GM12878 (cell line): ENCODE data around the gene PCDH15. TPM values are rescaled to one million over a fixed set of nuclear protein-coding genes. Genes with fewer than 3 reads are reported as not detected.

ENCODE experiments used
- ATAC-seq: fragments of 200-7000 bp; cut with Tn5 transposase; 3 replicates; pipeline ENCODE4 v1.9.1; 2020; ENCODE audit warnings: mild to moderate bottlenecking, moderate library complexity
- BruUV-seq: library from RNA; stranded (reverse); fragments of 400-500 nt; replicated peaks from 2 replicates; lab custom pipeline; 2021; lab: Mats Ljungman, UMichigan
- CTCF ChIA-PET: fragments of 300-600 bp; sonication (Branson Sonifier 250); formaldehyde crosslinking; extraction: SDS; loops from one replicate; lab custom pipeline; 2021; ENCODE audit warnings: inconsistent platforms; lab: Yijun Ruan, JAX
- POLR2A ChIA-PET: fragments of 350-600 bp; formaldehyde crosslinking; extraction: SDS; loops from one replicate; lab custom pipeline; 2021; ENCODE audit warnings: inconsistent platforms; lab: Charles Lee
- RAD21 ChIA-PET: fragments of 300-600 bp; sonication (Branson Sonifier 250); formaldehyde crosslinking; loops from one replicate; lab custom pipeline; 2023; ENCODE audit warnings: antibody characterized with exemption; ENCODE audit not compliant: unreplicated experiment; lab: Charles Lee
- SMC1A ChIA-PET: fragments of 300-600 bp; sonication (Branson Sonifier 250); formaldehyde crosslinking; loops from one replicate; lab custom pipeline; 2023; ENCODE audit not compliant: unreplicated experiment, uncharacterized antibody; lab: Charles Lee
- DNase-seq: peaks from one replicate; pipeline ENCODE4 v3.0.0-alpha.2; 2011; ENCODE audit warnings: low read depth, low spot score
- FAIRE-seq: peaks from 3 replicates; lab custom pipeline; 2011; peaks lifted over from hg19 to GRCh38; lab: Jason Lieb, UNC
- H2AFZ ChIP-seq: 2 replicates; pipeline ENCODE4 v1.6.0; 2011; ENCODE audit warnings: low read depth, low read length, control low read depth; ENCODE audit not compliant: control insufficient read depth
- H3K27ac ChIP-seq: 2 replicates; pipeline ENCODE4 v1.5.1; 2011; ENCODE audit warnings: control low read depth; ENCODE audit not compliant: control insufficient read depth, insufficient read depth
- H3K27me3 ChIP-seq, 2 experiments: replicated peaks in 1 of 2; 2 replicates each; pipeline versions ENCODE4 v1.6.0 to v1.6.1; 2011; ENCODE audit warnings: low read length in 1 of 2; ENCODE audit not compliant: control insufficient read depth in 2 of 2, insufficient read depth in 2 of 2
- H3K36me3 ChIP-seq, 2 experiments: 2 replicates each; pipeline ENCODE4 v1.5.1; 2011; ENCODE audit warnings: low read length in 1 of 2; ENCODE audit not compliant: control insufficient read depth in 2 of 2, insufficient read depth in 2 of 2
- H3K4me1 ChIP-seq: 2 replicates; pipeline ENCODE4 v1.6.1; 2011; ENCODE audit warnings: mild to moderate bottlenecking, low read length, moderate library complexity, mixed read lengths; ENCODE audit not compliant: control insufficient read depth, insufficient read depth
- H3K4me2 ChIP-seq: 2 replicates; pipeline ENCODE4 v1.6.0; 2011; ENCODE audit warnings: control low read depth; ENCODE audit not compliant: control insufficient read depth, insufficient read depth
- H3K4me3 ChIP-seq: fragments of 200-600 bp; sonication (generic); 2 replicates; pipeline ENCODE4 v1.5.1; 2016
- H3K79me2 ChIP-seq: 2 replicates; pipeline ENCODE4 v1.6.0; 2011; ENCODE audit warnings: low read length; ENCODE audit not compliant: control insufficient read depth, insufficient read depth
- H3K9ac ChIP-seq: 2 replicates; pipeline ENCODE4 v1.8.0; 2011; ENCODE audit warnings: low read length, control low read depth, mixed read lengths; ENCODE audit not compliant: control insufficient read depth, insufficient read depth
- H3K9me3 ChIP-seq: replicated peaks from 3 replicates; pipeline ENCODE4 v1.5.1; 2011; ENCODE audit warnings: mild to moderate bottlenecking, low read length; ENCODE audit not compliant: control insufficient read depth, insufficient read depth
- H4K20me1 ChIP-seq: 2 replicates; pipeline ENCODE4 v1.6.0; 2011; ENCODE audit not compliant: control insufficient read depth, insufficient read depth
- BCL11A ChIP-seq: IDR thresholded peaks from 2 replicates; pipeline ENCODE4 v1.6.1; 2011; ENCODE audit warnings: low read depth, low read length
- DPF2 ChIP-seq: fragments of 450-650 bp; IDR thresholded peaks from 2 replicates; pipeline ENCODE4 v1.6.1; 2017; ENCODE audit warnings: mild to moderate bottlenecking
- IRF3 ChIP-seq: fragments of 450-650 bp; IDR thresholded peaks from 2 replicates; pipeline ENCODE4 v1.6.1; 2014; ENCODE audit warnings: mild to moderate bottlenecking
- MXI1 ChIP-seq: fragments of 150-350 bp; IDR thresholded peaks from 2 replicates; pipeline ENCODE4 v1.6.1; 2011; ENCODE audit warnings: low read depth, mild to moderate bottlenecking, inconsistent platforms, low read length, improper control_type of control experiment
- NBN ChIP-seq: fragments of 450-650 bp; IDR thresholded peaks from 2 replicates; pipeline ENCODE4 v1.6.1; 2016
- NKRF ChIP-seq: fragments of 450-650 bp; conservative IDR thresholded peaks from 2 replicates; pipeline ENCODE4 v1.6.1; 2017; ENCODE audit warnings: mild to moderate bottlenecking, moderate library complexity
- SREBF2 ChIP-seq: IDR thresholded peaks from 2 replicates; pipeline ENCODE4 v1.6.1; 2012; ENCODE audit warnings: mild to moderate bottlenecking, low read length
- WGBS: methylation state at CpG from one replicate; pipeline ENCODE4 v1.1.6; 2016; ENCODE audit warnings: low lambda C conversion rate; ENCODE audit not compliant: insufficient replicate concordance, insufficient coverage; ENCODE audit errors: missing lambda C conversion rate; 5-methylcytosine and 5-hydroxymethylcytosine counted together
- in situ Hi-C: fragments of 300-500 bp; cut with MboI; formaldehyde crosslinking; loops from 9 replicates; pipeline ENCODE4 v1.14.3; 2018; ENCODE audit warnings: mixed read lengths
- intact Hi-C: fragments of 100-400 bp; cut with micrococcal nuclease; formaldehyde crosslinking; loops from one replicate; pipeline ENCODE4 v1.14.2; 2022; ENCODE audit not compliant: unreplicated experiment
- polyA plus RNA-seq, 11 experiments: library from polyadenylated mRNA; depleted of rRNA in 4 of 11; unstranded in 6 of 11; stranded (reverse) in 5 of 11; fragments of >200 nt; fragmentation: Nextera tagmentation in 4 of 11; fragmentation: Illumina TruSeq in 1 of 11; extraction: Ambion mirVana in 4 of 11; extraction: Trizol in 1 of 11; gene quantifications; 1 replicate in 1 of 11; 2 replicates in 10 of 11; pipeline versions ENCODE4 v1.2.1 to v1.2.3, GENCODE V29; 2011 to 2016; ENCODE audit warnings: inconsistent platforms in 2 of 11, missing spikeins in 2 of 11, low read depth in 1 of 11
- total RNA-seq, 4 experiments: library from RNA; depleted of rRNA in 3 of 4; stranded (reverse); fragments of >200 nt in 3 of 4; fragmentation: Illumina TruSeq in 1 of 4; extraction: Trizol in 1 of 4; gene quantifications; 2 replicates each; pipeline versions ENCODE4 v1.2.1 to v1.2.3, GENCODE V29; 2013 to 2021

Gene PCDH15
- total and polyA plus RNA-seq, 10 of the 15 experiments (the other 5 are each of a cell fraction or from before 2014, with no cell fraction given) = 0.03 to 0.52 (median 0.07) TPM; not detected in 6

- TF ChIP-seq MXI1 (no peak), NBN (no peak), IRF3 (no peak), DPF2 (no peak), BCL11A (no peak), NKRF (no peak)
These were observed 897.3 kb downstream of the PCDH15 start (continued) for GRCh38 chr10:53903756-53904155.

- in situ Hi-C loops = no loop called here
- Histone ChIP-seq H3K4me1 (no peaks in the 10 kb centered on the region), H3K9ac (no peak overlapping the region), H2AFZ (no peak overlapping the region), H3K79me2 (no peaks in the 10 kb centered on the region), H3K9me3 (no peaks in the 10 kb centered on the region), H3K27ac (no peak overlapping the region), H3K4me2 (no peak overlapping the region), H4K20me1 (no peaks in the 10 kb centered on the region), H3K4me3 (no peak overlapping the region), H3K27me3 (no peaks in the 10 kb centered on the region)
- ATAC-seq (no peak), FAIRE-seq (no peak), DNase-seq (no peak)
- ChIA-PET RAD21 (no interaction called here), POLR2A (no interaction called here), SMC1A (no interaction called here), CTCF (no interaction called here)
- intact Hi-C loops = no loop called here
- BruUV-seq = no TSS peak
- WGBS = 36% methylated on average over 5 of the region's 5 CpGs
- TF ChIP-seq SREBF2 = no peak
- TF ChIP-seq, all 136 proteins: peak for 0
- no peaks in the 10 kb centered on the region for H3K36me3 ChIP-seq
These were observed 901.4 kb downstream of the PCDH15 start for GRCh38 chr10:53899463-53900160.
